WTC11 (cell line): Measurements from ENCODE around the gene ATP6V1C2. TPM values are rescaled to one million over a fixed set of nuclear protein-coding genes. Genes with fewer than 3 reads are reported as not detected.

Source experiments
- ATAC-seq: fragments of 200-7000 bp; cut with Tn5 transposase; 2 replicates; pipeline ENCODE4 v1.10.0; 2021; ENCODE audit warnings: mild to moderate bottlenecking, moderate library complexity
- CTCF ChIA-PET: fragments of 300-600 bp; sonication (Branson Sonifier 250); formaldehyde crosslinking; loops from one replicate; lab custom pipeline; 2021; ENCODE audit warnings: antibody characterized with exemption; lab: Charles Lee
- POLR2A ChIA-PET: fragments of 350-600 bp; sonication (Branson Sonifier 250); formaldehyde crosslinking; loops from one replicate; lab custom pipeline; 2021; ENCODE audit warnings: antibody characterized with exemption; lab: Charles Lee
- DNase-seq: peaks from one replicate; pipeline ENCODE4 v3.0.0; 2021; ENCODE audit warnings: low spot score
- H3K27ac Mint-ChIP-seq: 2 replicates; pipeline ENCODE4 v1.8.0; 2021; ENCODE audit warnings: mixed read lengths
- H3K27me3 Mint-ChIP-seq: 2 replicates; pipeline ENCODE4 v1.8.0; 2021; ENCODE audit warnings: low read depth, mild to moderate bottlenecking, moderate library complexity, mixed read lengths
- H3K36me3 Mint-ChIP-seq: 2 replicates; pipeline ENCODE4 v1.8.0; 2021; ENCODE audit warnings: mixed read lengths
- H3K4me1 Mint-ChIP-seq: 2 replicates; pipeline ENCODE4 v1.8.0; 2022; ENCODE audit warnings: mixed read lengths
- H3K4me3 Mint-ChIP-seq: 2 replicates; pipeline ENCODE4 v1.8.0; 2021; ENCODE audit warnings: mild to moderate bottlenecking, moderate library complexity, mixed read lengths
- H3K9me3 Mint-ChIP-seq: 2 replicates; pipeline ENCODE4 v1.8.0; 2021; ENCODE audit warnings: mixed read lengths
- AFF4 ChIP-seq: sonication (generic); formaldehyde crosslinking; IDR thresholded peaks from 2 replicates; pipeline ENCODE4 v1.8.1; 2023; ENCODE audit warnings: mild to moderate bottlenecking, missing genetic modification reagents, borderline replicate concordance
- ATF1 ChIP-seq: sonication (generic); formaldehyde crosslinking; IDR thresholded peaks from 2 replicates; pipeline ENCODE4 v1.8.1; 2023; ENCODE audit warnings: mild to moderate bottlenecking, moderate library complexity, missing genetic modification reagents
- ATF2 ChIP-seq: sonication (generic); formaldehyde crosslinking; IDR thresholded peaks from 2 replicates; pipeline ENCODE4 v1.8.1; 2022; ENCODE audit warnings: low read depth, missing genetic modification reagents, borderline replicate concordance
- ATF6 ChIP-seq: sonication (generic); formaldehyde crosslinking; IDR thresholded peaks from 2 replicates; pipeline ENCODE4 v1.8.1; 2023; ENCODE audit warnings: mild to moderate bottlenecking, missing genetic modification reagents
- ELF4 ChIP-seq: sonication (generic); formaldehyde crosslinking; IDR thresholded peaks from 2 replicates; pipeline ENCODE4 v1.8.1; 2022; ENCODE audit warnings: low read depth, mild to moderate bottlenecking, moderate library complexity, missing genetic modification reagents
- ERG ChIP-seq: fragments of 250-450 bp; sonication (Bioruptor Pico); IDR thresholded peaks from 2 replicates; pipeline ENCODE4 v1.8.0; 2021; ENCODE audit warnings: mild to moderate bottlenecking
- FOXJ3 ChIP-seq: sonication (generic); formaldehyde crosslinking; IDR thresholded peaks from 2 replicates; pipeline ENCODE4 v1.9.0; 2021; ENCODE audit warnings: missing genetic modification reagents, mild to moderate bottlenecking, borderline replicate concordance
- HMGA2 ChIP-seq: fragments of 250-450 bp; sonication (Bioruptor Pico); IDR thresholded peaks from 2 replicates; pipeline ENCODE4 v1.4.0; 2021; ENCODE audit warnings: mild to moderate bottlenecking, moderate library complexity
- IRF2 ChIP-seq: sonication (generic); formaldehyde crosslinking; IDR thresholded peaks from 2 replicates; pipeline ENCODE4 v1.8.0; 2022; ENCODE audit warnings: low read depth, missing genetic modification reagents, borderline replicate concordance
- PREB ChIP-seq: sonication (generic); formaldehyde crosslinking; IDR thresholded peaks from 2 replicates; pipeline ENCODE4 v1.8.1; 2022; ENCODE audit warnings: mild to moderate bottlenecking, missing genetic modification reagents, moderate library complexity, borderline replicate concordance
- SOX15 ChIP-seq: fragments of 250-450 bp; sonication (Bioruptor Pico); IDR thresholded peaks from 2 replicates; pipeline ENCODE4 v1.9.0; 2021; ENCODE audit warnings: mild to moderate bottlenecking
- USF1 ChIP-seq: sonication (generic); formaldehyde crosslinking; IDR thresholded peaks from 2 replicates; pipeline ENCODE4 v1.8.0; 2022; ENCODE audit warnings: mild to moderate bottlenecking, missing genetic modification reagents
- ZBTB21 ChIP-seq: sonication (generic); formaldehyde crosslinking; IDR thresholded peaks from 2 replicates; pipeline ENCODE4 v1.8.1; 2023; ENCODE audit warnings: mild to moderate bottlenecking, missing genetic modification reagents, borderline replicate concordance
- ZBTB43 ChIP-seq: sonication (generic); formaldehyde crosslinking; IDR thresholded peaks from 2 replicates; pipeline ENCODE4 v1.8.1; 2023; ENCODE audit warnings: mild to moderate bottlenecking, missing genetic modification reagents
- ZNF281 ChIP-seq: sonication (generic); formaldehyde crosslinking; IDR thresholded peaks from 2 replicates; pipeline ENCODE4 v1.8.0; 2023; ENCODE audit warnings: mild to moderate bottlenecking, missing genetic modification reagents
- ZNF317 ChIP-seq: sonication (generic); formaldehyde crosslinking; IDR thresholded peaks from 2 replicates; pipeline ENCODE4 v1.8.1; 2023; ENCODE audit warnings: low read depth, mild to moderate bottlenecking, moderate library complexity, missing genetic modification reagents, borderline replicate concordance
- ZSCAN18 ChIP-seq: fragments of 250-450 bp; sonication (Bioruptor Pico); IDR thresholded peaks from 2 replicates; pipeline ENCODE4 v2.1.2; 2022; ENCODE audit warnings: mild to moderate bottlenecking, moderate library complexity
- total RNA-seq: library from RNA; stranded (reverse); gene quantifications from 3 replicates; pipeline ENCODE4 v1.2.3, GENCODE V29; 2021

Gene ATP6V1C2
- total RNA-seq, 1 experiment from 2014 or later = 0.42 TPM

- TF ChIP-seq ZBTB21 (no peak), USF1 (CRISPR knock-in tag) (no peak), PREB (no peak)
Observed at GRCh38 chr2:10765461-10765860, 44.0 kb downstream of the ATP6V1C2 start (continued).

GRCh38 chr2:10765914-10766313, 44.5 kb downstream of the ATP6V1C2 start:
- Mint-ChIP-seq H3K27me3 (no peaks in the 10 kb centered on the region; the same call in 1 of the 2 replicates), H3K4me3 (no peak overlapping the region), H3K36me3 (no peaks in the 10 kb centered on the region), H3K9me3 (no peaks in the 10 kb centered on the region), H3K27ac (no peak overlapping the region), H3K4me1 (no peaks in the 10 kb centered on the region)
- POLR2A ChIA-PET = no interaction called here
- no peak for TF ChIP-seq SOX15 (CRISPR knock-in tag)
- no peak for TF ChIP-seq AFF4 (CRISPR knock-in tag)
- no peak for TF ChIP-seq ZSCAN18 (CRISPR knock-in tag)
- no peak for TF ChIP-seq ERG
- no peak for TF ChIP-seq ELF4 (CRISPR knock-in tag)
- no peak for TF ChIP-seq FOXJ3 (CRISPR knock-in tag)
- TF ChIP-seq ATF6 (CRISPR knock-in tag) = no peak
- TF ChIP-seq ZNF281 = no peak
- TF ChIP-seq ATF2 (CRISPR knock-in tag) = no peak
- no peak for TF ChIP-seq ATF1 (CRISPR knock-in tag)
- TF ChIP-seq IRF2 (CRISPR knock-in tag) = no peak
- no peak for TF ChIP-seq HMGA2 (CRISPR knock-in tag)
- TF ChIP-seq ZNF317 (CRISPR knock-in tag) = no peak
- TF ChIP-seq ZBTB43 = no peak
- TF ChIP-seq USF1 (CRISPR knock-in tag) = no peak
- no peak for ATAC-seq
- CTCF ChIA-PET = no interaction called here
- DNase-seq = no peak
